Stimulated activated CD4-positive, alpha-beta T cell treated with anti-CD3 and anti-CD28 coated beads, Interleukin-2, amount 100 ng/mL, for 4 hours (primary cell): ENCODE measurements around the gene HIVEP2.

Experiments used
- DNase-seq: peaks from one replicate; pipeline ENCODE4 v3.0.0-alpha.2; 2020; ENCODE audit warnings: low read depth

HIVEP2 gene

DNA sequence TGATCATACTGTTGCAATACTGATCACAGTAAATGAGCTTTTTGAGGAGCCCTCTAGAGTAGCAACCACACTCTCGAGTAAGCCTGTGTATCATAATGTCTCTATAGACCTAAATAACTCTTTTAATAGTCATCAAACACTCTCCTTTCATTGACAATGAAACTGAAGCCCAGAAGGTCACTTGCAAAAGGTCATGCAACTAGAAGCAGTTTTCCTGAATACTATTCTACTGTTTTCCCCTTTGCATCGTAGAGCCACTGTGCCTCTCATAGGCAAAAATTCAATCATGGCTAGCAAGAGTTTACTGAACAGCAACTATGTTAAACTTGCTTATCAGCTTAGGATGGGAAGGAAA, 105.3 kb downstream of the HIVEP2 start:
- no peak for DNase-seq

DNA sequence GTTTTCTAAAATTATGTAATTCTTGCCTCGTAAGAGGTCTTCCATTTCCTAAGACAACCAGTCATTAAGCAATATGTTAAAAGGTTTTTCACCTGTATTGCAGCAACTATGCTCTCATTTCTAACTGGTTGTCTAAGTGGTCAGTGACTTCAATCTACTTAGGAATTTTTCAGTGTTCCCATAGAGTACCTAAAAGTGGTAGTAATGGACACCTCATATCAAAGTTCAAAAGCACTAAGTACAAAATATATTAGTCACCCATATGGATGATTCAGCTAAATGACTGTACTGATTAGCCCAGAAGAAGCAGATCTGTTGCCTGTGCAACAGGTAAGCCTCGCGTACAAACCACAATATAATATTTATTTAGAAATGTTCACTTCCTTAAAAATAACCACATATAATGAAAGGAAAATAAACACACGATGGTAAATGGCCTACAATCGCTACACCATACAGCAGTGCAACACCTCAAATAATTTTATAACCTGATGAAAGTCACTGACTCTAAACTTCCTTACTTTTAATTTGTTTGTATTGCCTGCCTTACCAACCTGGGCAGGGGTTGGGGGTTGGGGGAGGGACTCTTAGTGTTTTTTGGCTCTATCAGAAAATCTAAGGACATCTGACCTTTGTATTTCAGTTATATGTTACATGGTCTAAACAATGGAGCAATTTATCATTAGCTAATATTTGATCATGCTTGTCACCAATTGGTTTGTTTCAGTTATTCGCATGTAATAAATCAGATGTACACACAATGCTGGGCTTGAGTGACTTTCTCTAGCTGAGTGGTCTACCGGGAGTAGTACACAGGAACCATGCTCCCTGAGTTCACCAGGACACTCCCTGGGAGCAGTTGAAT, 105.9 kb downstream of the HIVEP2 start:
- no peak for DNase-seq

DNA sequence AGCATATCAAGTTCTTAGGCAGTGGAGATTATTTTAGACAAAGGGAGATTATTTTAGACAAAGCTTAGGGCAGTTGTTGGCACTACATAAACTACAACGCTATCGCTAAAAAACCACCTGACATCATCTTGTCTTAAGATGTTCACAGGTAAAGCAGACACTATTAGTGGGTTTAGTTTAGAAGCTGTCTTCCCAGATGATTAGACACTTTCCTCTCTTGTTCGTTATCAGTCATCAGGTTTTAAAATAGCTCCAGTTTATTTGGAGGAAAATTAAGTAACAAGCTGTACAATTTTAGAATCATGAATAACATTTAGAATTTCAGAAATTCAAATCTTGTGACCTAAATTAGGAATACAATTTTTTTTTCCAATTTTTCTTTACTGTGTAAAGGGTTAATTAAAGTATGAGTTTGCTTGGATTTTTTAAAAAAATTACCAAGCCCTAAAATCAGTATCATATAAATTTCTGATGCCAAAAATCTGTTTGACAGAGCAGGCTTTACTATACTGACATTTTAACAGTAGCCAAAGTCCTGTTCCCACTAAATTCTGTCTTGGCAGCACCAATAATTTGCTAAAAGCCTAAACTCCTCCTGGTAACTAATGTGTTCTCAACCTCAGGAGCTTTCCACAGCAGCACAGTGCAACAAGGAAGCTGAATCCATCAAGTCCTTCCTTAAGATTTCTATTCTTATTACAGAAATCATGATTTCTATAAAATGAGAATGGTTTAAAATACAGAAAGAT, 109.0 kb downstream of the HIVEP2 start:
- no peak for DNase-seq

DNA sequence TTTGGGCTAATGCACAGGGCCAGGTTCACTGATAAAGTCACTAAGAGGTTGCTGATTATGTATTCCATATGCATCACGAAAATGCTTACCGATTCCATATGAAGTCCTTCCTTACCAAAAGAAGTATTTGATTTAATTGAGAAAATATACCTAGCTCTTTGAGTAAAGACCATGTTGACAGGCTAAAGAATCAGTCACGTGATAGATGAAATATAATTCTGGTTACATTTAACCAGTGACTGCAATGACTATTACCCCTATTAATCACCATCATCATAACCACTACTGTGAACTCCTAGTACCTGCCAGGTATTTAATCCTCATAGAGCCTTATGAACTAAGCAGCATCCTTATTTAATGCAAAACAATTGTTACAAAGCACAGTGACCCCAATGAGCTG, 110.1 kb downstream of the HIVEP2 start:
- no peak for DNase-seq

DNA sequence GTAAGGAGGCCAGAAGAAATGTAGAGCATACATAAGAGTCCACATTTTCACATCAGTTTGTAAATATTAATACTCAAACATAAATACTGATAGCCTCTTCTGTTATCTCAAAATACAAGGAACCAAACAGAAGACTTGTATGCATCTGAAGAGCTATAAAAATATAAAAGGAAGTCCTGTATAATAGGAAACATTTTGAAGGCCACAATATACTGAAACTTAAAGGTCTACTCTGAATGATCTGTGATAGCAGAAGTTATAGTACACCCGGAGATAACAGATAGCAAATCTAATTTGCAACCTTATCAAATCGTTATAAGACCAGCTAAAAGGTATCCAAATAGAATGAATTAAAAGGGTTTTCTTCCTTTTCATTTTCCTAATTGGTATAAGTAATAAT, 111.2 kb downstream of the HIVEP2 start:
- no peak for DNase-seq

DNA sequence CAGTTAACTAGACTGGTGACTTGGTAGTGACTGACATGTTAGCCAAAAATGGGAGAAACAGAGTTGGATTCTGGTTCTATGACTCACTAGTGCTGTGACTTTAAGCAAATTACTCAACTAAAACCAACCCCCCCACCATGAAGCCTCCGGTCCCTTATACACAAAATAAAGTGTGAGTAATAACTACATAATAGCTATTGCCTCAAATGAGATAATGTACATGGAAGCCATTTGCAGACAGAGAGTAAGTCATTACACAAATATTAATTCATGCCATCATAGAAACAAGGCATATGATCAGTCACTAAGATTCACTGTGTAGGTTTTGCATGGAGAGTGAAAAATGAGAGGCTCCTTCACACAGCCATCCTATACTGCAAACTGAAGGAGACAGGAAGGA, 111.9 kb downstream of the HIVEP2 start:
- DNase-seq = peak; percentile 45

DNA sequence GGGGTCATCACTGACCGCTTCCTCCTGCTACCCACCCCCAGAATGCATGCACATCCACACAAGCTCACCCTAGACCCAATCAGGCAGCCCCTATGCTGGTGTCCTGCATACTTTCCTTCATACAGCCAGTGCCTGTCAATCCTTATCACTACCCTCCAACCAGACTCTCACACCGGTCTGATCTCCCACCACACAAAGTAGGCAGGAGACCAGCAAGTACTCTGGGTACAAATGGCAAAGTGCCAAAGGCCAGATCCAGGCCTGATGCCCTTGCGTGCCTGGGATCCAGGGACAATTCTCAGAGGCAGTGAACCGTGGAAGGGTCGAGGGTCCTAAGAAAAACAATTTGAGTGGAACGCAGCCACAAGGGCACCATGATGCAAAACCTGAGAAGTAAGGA, 114.2 kb downstream of the HIVEP2 start:
- no peak for DNase-seq

DNA sequence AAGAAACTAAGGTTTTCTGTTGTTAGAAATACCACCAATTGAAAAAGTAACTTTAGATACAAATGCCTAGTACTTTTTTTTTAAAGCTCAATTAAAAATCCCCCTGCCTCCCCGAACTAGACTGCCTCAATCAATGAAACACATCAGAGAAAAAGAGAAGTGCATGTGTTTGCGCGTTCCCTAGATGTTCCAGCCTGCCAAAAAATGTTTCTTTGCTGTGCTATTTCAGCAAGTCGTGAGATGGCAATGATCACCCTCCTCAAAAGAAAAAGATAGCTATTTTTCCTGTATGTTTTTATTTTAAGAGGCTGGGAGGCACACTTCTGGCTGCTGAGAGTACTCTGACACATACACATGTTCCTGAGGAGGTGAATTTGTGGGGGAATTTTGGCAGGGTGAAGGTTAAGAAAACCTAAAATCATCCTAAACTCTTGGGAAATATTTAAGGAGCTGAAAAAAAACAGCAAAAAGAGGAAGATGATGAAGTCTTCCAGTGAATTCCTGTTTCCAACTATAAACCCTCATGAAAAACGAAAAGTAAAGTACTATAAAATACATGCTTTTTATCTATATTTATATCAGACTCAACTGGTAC, 114.8 kb downstream of the HIVEP2 start:
- no peak for DNase-seq

DNA sequence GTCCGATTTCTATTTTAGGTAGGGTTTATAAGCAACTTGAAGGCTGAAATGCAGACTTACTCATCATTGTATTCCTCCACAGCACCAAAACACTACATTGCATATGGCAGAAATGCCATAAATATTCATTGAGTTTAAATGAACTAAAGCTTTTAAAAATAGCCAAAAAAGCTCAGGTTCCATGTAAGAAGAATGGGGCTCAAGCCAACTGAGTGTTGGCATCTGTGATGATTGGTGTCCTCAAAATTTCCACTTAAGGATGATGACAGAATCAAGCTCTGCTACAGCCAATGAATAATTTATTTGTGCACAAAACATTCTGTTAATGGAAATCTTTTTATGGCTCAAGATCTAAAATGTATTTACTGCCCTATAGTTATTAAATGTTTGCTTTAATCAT, 115.4 kb downstream of the HIVEP2 start:
- DNase-seq = no peak

DNA sequence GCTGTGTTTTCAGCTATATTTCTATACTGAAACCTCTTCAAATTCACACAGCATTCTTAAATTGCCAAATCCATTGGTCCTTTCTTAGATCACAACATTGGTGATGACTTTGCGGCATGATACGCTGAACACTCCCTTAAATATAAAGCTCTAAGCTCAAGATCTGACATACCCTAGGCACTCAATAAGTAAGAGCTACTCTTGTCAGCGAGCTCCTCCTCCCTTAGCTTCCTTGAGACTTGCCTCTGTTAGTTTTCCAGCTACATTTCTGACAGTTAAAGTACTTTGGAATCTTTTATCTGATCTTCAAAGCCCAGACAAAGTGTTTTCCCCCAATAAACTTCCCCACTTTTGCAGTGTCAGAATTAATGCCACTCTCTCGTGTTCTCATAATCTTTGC, 117.0 kb downstream of the HIVEP2 start:
- no peak for DNase-seq

DNA sequence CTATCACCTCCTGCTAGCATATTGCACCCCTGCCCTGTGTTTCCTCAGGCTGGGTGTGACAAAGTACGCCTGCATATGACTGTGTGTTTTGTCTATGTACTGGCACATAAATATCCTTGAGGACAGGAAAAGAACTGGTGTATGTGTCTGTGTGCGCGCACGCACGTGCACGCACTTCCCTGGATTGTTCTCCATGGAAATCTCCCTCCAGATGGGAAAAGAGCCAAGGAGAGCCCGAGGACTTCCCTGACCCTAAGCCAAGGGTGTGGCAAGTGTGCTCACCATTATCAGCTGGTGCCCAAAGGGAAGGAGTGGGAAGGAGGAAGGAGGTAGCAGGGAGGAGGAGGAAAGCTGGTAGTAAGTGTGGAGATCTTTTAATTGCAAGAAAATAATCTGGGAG, 117.6 kb downstream of the HIVEP2 start:
- no peak for DNase-seq

DNA sequence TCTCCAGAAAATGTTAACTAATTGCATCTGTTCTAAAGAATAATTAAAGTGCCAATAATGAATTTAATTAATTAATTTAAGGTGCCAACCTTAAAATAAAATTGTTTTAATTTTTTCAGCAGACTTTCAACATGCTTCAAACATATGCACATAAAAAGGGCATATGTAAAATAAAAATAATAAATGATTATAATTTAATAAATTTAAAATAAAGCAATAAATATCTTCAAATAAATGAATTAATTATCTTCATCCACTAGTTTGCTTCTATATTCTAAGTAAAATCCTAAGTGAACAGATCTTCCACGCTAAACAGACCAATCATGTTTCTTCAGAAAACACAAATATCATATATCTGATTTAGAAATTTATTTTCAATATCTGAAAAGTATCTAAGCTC, 119.2 kb downstream of the HIVEP2 start:
- DNase-seq = no peak

DNA sequence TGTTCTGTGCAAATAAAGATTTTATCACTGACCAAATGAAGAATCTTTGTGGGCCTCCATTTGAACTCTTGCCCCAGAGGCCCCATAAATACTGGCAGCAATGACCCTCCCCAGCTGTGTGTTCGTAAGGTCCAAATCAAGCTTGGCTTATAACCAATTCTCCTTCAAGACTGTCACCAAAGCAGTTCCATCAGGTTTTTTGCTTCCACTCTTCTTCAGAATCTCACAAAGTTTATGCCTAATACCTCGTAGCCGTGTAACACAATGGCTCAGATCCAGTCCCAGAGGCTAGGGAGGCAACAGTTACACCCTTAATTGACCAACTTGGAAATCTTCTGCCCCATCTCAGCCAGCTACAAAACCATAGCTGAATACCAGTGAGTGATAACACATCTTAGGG, 120.5 kb downstream of the HIVEP2 start:
- DNase-seq = no peak

DNA sequence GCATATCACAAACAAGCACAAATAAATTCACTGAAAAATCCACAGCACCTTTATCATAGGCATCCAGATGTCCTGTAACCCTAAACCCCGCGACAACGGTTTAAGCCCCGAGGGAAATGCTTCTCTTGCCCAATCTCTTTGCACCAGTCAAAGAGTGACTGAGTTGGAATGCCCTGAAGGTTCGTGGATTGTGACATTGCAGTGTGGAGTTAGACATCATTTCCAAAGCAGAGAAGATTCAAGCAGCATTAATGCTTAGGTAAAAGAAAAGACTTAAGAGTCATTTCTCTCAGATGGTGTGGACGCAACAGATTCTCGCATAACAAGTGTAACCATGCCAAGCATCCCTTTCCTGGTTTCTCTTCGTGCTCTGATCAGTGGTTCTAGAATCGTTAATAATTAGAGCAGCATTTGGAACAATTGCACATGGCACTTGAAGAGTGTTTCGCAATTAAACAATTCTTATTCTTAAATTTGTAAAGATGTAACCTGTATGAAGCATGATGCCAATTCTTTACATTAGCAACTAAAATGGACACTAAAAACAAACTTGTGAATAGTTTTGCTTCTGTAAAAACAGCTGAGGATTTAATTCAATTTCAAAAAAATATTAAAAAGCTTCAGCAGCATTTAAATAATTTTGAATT, 121.6 kb downstream of the HIVEP2 start:
- DNase-seq = no peak

DNA sequence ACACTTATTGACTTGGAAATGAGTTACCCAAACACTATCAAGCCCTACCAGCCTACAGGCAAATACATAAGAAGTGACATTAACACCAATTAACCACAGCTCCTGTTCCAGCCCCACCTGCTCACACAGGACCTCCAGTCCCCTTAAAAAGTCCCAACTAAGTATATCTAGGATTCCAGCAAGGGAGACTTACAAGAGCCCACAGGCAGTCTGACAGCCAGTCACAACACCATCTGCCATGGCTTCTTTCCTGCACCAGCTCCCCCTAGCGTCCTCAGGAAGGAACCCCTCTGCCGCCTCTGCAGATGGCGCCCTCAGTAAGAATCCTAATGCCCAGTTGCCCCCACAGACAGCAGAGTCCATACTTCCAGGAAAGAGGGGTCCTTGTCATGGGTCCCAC, 122.1 kb downstream of the HIVEP2 start:
- DNase-seq = no peak

DNA sequence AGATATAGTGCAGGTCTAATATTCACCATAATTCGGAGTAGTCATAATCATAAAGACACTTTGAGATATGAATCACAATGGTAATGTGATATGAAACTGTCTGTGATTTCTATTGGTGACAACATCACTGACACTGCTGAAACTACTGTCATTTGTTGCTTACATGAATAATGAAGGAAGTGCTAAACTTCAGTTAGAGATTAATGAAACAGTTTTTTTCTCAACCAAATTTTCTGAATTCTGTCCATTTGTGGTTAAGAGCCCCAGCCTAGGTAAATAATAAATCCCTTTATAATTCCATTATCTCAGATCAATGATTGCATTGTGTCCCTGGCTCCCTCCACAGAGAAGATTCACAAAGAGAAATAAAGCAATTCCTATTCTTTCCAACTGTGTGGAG, 122.6 kb downstream of the HIVEP2 start:
- no peak for DNase-seq

DNA sequence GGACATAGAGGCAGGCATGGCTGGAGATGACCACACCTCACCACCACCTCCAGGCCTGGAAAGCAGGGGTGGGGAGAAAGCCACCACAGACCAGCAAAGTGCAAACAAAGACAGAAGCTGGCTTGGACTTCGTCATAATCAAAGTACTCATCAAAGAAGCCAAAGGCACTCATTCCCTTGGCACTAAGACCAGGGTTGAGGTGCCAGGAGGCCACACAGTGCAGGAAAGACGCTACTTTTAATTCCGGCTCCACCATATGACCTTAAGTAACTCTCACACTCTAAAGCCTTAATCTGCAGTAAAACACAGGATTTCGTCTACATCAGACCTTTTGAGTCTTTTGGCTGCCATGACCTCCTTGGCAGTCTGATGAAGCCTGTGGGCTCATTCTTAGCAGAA, 123.1 kb downstream of the HIVEP2 start:
- no peak for DNase-seq

DNA sequence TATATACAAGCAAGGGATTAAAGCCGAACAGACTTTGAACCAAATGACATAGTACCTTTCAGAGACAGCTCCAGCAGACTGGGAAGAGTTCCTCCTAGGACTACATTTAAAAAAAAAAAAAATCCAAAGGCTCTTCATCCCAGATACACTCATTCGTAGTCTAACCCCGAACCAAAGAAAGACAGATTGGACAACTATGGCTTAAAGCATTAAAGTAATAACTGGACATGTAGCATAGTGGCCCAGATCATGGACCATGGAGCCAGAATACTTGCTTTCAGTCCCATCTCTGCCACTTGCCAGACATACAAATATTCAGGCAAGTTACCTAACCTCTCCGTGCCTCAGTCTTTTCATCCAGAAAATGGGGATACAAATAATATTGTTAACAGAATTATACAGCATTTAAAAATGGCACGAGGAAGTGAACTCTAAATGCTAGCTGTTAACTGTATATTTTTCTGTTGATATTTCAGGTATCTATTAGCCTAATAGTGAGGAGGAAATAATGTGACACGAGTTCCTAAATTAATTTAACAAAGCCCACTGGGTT, 123.7 kb downstream of the HIVEP2 start:
- no peak for DNase-seq

DNA sequence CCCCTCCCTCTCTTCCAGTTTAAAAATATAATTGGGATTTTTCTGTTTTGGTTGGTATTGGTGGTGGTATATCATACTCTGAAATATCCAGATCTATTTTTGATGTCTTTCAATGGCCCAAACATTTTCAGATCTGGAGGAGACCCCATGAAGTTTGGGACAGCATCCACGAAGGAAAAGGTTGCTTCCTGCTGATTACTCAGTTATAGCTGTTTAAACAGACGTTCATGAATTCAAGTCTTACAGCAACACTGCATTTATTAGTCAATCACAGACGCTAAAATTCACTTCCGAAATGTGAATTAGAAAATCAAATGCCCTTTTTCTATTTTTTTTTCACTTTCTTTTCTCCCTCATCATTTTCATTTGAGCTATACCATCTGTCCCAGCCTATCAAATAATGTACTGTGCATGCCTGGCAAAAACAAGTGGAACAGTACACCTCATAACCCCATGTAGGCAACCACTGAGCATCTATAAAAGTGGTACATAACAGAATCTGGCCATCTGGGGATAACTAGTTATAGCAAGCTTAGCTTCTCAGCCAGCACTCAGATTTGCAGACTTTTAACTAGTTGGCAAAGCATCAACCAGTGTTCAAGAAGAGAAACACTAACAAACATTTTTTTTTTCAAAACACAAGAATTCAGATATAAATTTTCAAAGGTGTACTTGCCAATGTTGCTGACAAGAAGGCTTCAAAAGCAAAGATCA, 124.5 kb downstream of the HIVEP2 start:
- DNase-seq = no peak

DNA sequence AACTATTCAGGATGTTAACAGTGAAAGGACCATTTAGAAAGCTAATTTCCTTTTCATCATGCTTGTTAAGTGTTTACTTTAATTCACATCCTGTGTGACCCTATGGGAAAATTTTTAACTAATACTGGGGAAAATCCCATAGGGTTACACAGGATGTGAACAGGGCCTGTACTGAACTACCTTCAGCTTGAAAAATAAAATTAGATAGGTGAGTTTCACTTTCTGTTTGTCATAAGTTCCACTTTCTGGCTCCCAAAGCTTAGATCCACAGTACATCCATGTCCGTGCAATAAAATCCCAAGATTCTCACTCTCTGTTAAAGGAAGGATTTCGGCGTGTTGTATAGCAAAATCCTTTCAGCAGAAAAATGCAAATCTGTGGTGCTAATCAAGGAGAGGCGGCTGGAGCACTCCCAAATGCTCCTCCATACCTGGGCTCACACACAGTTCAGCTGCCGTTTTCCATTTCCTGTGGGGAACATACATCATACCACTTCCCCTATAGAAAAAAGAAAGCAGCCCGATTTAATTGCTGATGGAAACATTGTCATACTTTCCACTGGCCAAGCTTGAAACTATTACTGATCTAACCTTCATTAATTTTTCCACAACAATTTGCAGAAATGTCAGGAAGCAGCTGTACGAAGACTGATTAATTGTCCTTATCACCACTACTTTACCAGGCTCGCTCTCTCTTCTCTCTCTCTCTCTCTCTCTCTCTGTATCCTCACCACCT, 125.2 kb downstream of the HIVEP2 start:
- peak; percentile 48 for DNase-seq

DNA sequence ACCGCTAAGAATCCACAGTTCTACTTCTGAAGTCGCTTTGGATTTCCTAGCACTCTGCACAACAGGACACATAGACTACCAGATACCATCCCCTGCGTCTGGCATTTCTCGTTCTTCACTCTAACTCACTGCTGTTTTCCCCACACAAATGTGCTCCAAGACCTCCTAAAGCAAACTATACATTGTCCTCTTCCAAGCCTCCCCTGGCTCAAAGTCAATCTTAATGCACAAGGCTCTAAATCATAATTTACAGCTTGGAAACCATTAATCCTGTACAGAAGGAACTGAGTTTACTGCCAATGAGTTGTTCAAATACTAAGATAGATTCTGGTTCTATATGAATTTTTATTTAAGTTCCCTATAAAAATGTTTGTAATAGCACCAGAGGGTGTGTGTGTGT, 128.5 kb downstream of the HIVEP2 start:
- DNase-seq = no peak
